HG03575 (cell line): ENCODE results near the gene LMO7.
"Not testable (repeated sequence)": the region's sequence is repeated elsewhere in the genome, so short reads cannot be mapped to it uniquely, and the experiment has no call there.

Source experiments
- ATAC-seq: cut with Tn5 transposase; IDR thresholded peaks from one replicate; pipeline ENCODE4 v1.9.1; 2021; ENCODE audit not compliant: unreplicated experiment, insufficient number of reproducible peaks, low FRiP score; ENCODE audit errors: extremely low read depth

The LMO7 gene

DNA sequence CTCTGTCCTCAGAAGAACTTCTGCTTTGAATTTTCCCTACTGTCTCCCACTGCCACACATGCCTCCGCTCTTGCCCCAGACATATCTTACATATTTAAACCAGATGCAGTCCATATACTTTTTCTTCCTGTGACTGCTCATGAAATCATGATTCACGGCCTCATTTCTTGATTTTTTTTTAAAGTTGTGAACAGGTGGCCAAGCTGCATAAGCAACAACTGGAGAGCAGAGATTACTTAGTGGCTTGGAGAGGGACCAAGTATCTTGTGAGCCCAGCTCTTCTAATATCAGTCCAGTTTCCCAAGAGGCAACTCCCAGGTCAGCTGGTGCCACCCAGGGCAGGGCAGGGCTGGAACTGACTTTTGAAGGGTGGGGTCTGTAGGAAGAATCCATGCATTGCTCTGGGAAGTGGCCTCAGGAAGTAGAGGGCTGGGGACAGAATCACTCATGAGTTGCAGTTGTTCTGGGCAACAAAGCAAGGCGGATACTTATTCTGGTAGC lies 152.4 kb downstream of the LMO7 start:
- ATAC-seq, result no peak

DNA sequence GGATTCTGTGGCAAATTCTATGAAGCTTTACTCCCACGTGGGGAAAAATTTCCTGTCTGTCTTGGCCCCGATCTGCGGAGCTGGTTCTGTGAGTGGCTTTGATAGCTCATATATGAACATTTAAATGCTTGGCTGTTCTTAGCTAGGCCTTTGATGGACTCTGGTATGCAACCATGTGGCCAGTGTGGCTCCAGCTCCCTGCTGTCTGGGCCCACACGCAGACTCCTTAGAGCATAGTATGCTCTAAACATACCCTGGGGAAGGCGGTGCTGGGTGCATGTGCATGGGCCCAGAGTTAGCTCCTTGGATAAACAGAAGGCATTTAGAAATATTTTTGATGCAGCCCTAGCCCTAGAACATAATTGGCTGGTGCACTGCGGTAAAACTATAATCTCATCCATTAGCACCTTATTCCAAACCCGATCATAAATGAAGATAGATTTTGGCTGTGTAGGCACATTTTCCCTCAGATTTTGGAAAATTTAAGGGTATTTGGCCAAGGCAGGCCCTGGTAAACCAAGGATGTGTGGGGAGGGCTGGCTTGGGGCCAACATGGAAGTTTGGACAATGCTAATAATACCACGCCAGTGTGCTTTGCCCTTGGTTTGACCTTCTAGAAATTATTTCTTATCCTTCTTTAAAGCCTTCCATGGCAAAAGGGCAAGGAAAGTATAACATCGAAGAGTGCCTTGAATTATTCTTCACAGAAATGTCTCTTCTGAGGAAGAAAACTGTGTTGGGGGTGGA lies 153.5 kb downstream of the LMO7 start:
- no peak for ATAC-seq

DNA sequence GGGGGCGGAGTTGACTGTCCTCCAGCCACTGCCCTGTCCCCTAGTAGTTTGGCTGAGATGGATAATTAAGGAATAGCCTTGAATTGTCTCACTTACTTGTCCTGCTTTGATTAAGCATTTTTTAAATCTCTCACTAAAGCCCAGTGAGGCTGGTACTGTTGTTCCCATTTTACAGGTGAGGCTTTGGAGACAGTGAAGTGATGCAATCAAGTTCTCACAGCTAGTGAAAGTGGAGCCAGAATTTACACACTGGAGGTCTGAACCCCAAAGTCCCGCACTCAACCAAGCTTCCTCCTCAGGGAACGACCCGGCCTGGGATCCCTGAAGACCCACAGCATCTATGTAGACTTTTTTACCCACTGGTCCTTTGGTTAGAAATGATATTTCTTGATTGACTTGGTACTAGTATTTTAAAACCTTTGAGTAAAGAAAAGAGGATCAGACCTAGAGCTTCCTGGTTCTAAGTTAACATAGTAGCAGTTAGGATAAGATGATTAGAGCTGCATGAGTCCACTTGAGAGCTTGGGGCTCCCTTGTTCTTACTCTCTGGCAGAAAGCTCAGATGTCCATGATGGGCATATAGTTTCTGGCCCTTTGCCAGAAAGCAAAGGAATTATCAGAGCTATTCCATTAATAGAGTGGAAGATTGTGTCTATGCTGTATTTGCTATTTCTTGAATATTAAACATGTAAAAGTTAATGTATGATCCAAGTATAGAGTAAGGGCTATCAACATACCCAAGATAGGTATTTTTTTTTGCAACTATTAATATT lies 154.3 kb downstream of the LMO7 start:
- ATAC-seq, result no peak

DNA sequence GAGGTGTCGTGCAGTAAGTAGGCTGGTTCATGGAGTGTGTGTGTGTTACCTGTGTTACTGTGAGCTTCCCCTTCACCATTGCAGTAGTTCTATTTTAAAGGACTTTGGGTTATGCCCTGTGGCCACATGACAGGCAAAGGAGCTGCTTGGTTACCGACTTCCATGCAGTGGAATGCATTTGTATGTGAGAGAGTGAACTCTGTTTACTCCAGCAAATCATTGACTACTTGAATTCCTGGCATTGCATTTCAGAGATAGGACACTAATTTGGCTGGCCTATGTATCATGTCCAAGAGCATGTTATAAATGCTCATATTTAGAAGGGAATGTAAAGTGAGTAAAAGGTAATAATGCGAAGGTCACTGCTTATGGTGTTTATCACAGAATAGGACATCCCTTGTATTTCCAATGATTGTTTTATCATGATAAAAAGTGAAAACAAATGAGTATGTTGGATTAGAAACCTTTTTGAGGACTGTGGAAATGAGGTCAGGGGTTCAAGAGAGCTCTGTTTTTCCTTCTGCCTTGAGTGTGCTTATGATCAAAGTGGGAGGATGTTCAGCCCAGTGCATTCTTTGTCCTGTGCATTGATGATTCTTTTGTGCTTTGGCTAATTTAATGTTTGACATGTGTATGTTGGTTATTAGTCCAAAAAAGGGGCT lies 156.5 kb downstream of the LMO7 start:
- no peak for ATAC-seq

DNA sequence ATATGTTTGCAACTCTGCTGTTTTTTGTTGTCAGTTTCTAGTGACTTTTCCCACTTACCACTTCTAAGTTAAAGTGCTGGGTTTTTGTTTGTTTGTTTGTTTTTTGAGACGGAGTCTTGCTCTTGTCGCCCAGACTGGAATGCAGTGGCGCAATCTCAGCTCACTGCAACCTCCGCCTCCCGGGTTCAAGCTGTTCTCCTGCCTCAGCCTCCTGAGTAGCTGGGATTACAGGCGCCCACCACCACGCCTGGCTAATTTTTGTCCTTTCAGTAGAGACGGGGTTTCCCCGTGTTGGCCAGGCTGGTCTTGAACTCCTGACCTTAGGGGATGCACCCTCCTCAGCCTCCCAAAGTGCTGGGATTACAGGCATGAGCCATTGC lies 157.0 kb downstream of the LMO7 start:
- ATAC-seq, result not testable (repeated sequence)

DNA sequence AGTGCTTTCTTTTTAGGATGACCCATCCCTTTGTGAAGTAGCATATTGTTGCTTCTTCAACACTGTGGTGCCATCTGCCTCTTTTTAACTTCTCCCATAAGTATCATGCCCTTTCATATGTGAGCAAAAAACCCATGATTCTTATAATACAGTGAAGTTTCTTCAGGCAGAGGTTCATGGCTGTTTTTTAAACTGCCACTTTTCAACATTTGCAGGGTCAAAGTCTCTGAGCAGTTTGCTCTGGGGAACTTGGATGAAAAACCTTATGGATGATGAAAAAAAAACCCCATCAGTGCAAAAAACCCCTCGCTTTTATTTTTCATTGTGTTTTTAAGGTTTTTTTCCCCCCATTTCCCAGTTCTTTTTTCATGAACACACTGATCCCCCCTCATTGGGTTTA lies 158.5 kb downstream of the LMO7 start:
- ATAC-seq, result no peak

DNA sequence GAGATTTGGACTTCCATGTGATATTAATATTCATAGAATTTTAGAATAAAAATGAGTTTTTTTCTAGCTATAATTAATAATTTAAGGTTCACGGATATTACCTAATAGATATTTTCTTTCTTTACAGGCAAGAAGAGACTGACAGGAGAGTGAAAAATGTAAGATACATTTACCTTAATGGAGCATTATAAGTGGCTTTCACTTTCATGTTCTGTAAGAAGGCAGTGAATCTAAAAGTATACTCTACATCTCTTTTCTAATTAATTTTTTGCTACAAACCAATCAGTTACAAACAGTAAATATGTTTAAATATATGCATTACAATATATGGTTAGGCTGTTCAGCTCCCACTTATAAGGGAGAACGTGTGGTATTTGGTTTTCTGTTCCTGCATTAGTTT lies 159.1 kb downstream of the LMO7 start:
- no peak for ATAC-seq

DNA sequence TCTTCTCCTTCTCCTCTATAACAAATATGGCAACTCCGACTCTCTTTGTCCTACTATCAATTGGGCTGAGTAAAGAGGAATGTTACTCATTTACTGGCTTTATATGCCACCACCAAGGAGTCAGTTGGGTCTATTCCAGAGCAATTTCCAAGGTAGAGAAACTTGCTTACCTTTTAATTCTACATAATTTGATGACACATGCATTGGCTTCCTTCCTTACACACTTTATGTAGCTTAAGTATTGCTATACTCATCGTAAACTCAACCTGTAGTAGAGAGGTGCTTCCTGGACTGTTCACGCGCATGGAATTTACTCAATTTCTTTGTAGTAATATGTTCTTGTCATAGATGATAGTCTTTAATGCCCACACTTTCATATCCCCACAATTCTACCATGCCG lies 160.7 kb downstream of the LMO7 start:
- no peak for ATAC-seq

DNA sequence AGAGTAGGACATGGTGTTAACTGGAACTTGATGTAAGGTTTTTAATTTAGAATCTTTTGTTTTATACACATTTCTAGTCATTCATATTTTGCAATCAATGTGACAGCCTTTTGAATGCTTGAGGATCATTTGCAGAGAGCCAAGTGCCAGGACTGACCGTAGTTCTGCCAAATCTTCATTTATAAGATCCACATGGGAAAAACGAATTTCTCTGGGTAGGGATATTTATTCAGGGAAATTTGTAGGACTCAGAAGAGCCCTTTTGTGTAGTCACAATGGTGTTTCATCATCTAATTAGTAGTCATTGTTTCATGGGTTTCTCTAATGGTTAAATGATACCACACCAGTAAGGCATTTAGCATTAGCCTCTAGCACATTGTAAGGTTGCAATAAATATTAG lies 161.1 kb downstream of the LMO7 start:
- ATAC-seq, result no peak

DNA sequence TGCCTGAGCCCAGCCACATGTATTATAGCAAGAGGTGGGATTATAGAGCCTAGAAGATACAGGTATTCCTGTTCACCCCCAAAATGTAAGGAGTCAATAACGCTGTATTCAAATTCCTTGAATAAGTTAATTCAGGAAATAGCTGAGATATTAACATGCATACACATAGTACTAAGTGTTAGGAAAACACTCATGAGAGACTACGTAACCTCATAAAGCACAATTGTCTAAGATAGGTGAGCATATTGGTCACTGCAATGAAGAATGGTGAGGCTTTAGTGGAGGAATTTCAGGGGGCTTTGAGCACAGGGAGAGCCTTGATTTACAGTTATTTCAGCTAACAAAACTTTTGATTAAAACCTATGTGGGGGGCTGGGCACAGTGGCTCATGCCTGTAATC lies 161.6 kb downstream of the LMO7 start:
- no peak for ATAC-seq

DNA sequence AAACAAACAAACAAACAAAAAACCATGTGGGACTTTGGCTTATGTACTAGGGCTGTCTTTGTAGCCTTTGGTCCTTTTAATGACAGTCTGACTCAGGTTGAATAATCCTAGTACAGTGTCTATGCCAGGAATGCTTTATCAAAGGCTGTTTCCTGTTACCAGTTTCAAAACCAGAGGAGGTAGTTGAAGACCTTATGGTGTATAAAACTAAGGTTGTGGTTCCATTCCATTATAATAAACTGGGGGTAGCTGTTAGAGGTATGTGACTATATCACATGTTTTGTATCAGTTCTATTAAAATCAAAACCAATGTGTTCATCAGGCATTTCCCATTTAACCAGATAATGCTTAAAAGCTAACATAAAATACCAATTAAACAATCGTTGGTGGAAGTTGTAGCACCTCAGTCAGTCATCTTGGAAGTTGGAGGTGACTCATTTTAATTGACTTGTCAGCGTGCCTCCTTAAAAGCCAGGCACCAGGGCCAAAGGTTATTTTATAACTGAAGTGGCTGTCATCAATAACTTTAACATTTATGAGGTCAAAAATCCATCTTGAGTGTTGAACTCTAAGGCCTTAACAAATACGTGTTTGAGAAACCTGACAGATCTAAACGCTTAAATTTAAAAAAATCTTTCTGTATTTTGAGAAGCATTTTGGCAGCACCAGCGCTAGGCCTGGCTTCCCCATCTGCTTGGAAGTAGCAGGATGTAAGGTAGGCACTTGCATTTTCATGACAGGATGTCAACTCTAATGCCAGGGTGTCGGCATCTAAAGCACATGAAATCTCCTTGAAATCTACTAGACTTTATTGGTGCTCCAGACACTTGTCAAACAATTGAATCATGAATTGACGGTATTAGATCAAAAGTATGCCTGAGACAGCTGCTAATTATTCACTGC lies 162.5 kb downstream of the LMO7 start:
- ATAC-seq, result no peak

DNA sequence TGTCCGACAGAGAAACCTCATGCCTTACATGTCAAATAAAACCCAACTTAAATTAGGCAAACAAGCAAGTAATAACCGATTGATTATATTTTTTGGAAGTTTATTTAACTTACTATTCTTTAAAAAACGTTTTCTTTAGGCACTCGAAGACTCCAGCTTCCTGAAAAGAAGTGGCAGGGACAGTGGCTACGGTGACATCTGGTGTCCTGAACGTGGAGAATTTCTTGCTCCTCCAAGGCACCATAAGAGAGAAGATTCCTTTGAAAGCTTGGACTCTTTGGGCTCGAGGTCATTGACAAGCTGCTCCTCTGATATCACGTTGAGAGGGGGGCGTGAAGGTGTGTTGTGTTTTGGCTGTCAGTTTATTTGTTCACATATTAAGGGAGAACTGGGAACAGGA lies 164.4 kb downstream of the LMO7 start:
- no peak for ATAC-seq

DNA sequence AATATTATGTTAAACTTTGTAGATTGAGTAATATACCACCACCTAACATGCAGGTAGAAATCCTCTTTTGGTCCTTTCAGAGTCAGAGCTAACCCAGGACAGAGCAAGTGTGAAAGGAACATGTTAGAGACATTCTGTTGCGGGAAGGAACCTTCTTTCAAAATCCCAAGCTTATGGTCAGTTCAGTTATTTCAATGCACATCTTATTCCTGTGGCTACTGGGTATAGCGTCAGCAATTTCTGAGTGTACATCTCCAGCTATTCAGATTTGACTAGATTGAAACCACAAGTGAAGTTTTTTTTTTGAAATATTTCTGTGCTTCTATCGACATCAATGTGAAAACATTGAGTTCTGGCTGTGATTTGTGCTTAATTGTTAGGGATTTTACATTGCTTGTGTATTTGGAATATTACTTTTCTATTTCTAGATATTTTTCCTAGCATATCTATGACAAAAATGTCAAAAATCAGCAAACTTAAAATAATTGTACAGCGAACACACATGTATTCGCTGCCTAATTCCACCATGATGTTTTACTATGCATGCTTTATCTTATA lies 165.3 kb downstream of the LMO7 start:
- no peak for ATAC-seq

DNA sequence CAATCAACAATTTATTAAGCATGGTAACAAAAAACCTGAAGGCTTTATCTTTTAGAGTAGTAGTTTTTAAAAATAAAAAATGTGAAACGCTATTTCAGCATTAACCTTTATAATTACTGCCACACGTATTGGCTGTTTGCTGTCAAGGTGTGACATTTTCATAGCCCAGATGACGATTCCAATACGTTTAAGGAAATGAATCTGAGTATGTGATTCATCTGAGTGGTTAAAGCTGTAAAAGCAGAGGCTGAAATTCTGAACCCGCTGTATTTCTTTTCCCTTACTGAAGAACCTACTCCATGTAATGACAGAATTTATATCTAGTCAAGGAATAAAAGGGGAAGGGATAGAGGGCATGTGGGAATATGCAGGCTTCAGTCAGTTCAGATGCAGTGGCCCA lies 166.0 kb downstream of the LMO7 start:
- ATAC-seq, result no peak

DNA sequence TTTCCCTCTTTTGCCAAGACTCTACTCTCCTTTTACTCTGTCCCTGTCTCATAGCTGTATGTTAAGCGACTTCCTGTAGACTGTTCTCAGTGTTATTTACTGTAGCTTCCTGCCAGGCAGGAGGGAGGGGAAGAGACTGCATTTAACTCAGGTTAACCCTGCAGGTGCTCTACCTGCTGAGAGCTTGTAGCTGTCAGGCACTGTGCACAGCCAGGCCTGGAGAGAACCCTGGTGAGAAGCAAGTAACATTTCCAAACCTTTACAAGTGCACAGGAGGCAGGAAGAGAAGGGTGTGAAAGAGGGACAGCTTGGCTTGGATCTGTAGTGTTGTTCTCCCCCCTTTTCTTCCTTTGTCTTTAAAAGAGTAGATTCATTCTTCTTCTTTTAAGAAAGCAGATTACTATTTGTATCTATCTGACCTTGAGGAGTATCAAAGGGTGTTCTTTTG lies 167.1 kb downstream of the LMO7 start:
- no peak for ATAC-seq

DNA sequence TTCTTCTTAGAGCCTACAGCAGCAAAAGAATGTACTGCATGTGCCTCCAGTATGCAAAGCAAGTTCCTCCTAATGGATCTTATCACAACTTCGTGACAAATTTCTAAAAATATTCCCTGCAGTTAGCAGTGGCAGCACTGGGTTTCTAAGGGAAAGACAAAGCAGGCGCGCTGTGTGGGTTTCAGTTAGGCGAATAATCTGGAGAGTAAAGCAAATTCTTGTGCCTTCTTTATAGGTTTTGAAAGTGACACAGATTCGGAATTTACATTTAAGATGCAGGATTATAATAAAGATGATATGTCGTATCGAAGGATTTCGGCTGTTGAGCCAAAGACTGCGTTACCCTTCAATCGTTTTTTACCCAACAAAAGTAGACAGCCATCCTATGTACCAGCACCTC lies 167.9 kb downstream of the LMO7 start:
- ATAC-seq, result no peak

DNA sequence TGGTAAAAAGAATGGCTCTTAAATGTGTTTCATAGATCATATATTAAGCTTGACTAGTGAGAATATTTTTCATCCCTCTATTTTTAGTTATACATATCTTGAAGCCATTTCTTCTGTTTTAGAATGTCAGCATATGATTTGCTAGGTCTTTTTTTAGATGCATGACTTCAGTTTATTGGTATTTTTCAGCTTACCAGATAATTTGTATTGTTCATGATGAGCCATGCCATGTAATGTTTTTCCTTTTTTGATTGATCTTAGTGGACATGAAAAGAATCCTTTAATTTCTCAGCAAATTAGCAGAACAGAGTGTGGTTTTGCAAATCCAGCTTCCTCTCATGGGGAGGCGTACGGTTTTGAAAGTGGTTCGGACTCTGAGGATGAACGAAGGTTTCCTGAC lies 168.5 kb downstream of the LMO7 start:
- no peak for ATAC-seq

DNA sequence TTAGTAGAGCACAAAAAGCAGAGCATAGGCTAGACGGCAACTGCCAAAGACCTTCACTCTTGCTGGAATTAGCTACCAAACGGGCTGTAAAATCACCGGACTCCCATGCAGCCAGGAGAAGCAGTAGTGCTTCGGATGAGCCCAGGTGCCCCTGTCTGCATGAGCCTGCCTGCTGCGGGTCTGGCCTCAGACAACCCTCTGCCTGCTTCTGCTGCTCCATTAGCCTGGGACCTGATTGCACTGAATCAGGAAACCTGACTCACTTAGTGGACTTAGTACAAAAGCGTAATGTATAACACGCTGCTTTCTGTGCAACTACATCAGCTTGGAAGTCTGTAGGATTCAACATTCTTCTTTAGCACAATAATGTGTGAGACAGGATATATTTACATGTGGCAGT lies 170.0 kb downstream of the LMO7 start:
- no peak for ATAC-seq

DNA sequence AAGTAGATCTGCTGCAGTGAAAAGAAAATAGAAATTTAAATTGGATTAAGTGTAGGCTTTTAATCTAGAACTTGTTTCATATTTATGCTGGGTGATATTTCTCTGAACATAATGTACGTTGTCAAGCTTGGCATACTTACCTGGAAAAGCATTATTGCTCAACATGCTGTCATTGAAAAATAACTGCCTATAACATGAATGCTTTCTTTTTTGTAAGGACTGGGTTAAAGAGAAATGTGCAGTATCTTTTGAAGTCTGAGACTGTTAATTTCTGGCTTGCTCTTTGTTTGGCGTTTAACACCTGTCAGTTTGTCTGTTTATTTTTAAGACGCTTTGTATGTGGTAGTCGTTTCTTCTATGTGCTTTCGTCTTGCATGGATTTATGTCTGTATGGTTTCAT lies 175.2 kb downstream of the LMO7 start:
- no peak for ATAC-seq
